ENCODE measurements around the gene PNMA6E. TPM values are rescaled to one million over a fixed set of nuclear protein-coding genes. Genes with fewer than 3 reads are reported as not detected.

Gene PNMA6E
- total RNA-seq, 1 donor, result not detected

DNA sequence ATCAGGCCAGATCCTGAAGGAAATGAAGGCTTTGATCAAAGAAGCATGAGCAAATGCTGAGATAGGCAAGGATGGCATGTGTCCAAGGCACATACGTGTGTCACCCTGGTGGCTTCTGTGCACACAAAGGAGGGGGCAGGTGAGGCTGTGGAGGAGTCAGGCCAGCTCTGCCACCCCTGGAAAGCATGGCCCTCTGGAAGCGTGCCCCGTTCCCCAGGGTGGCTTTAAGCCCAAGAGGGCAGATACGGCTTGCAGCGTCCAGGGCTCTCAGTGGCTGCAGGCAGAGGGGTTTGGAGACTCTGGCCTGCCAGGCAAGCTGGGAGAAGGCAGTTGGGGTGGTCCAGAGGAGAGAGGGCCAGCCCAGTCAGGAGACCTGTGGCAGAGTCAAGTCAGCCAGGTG, 25.6 kb downstream of the PNMA6E start:
- no peak overlapping the region for H2AFZ ChIP-seq (ENCODE audit: low read length)
- H3K9me3 ChIP-seq (ENCODE audit: low read depth, low read length), result no peaks in the 10 kb centered on the region
- H3K4me2 ChIP-seq (ENCODE audit: insufficient read depth, low read length), result no peak overlapping the region
- no peak overlapping the region for H3K4me3 ChIP-seq (ENCODE audit: insufficient read depth, low read length)
- H3K27ac ChIP-seq (ENCODE audit: low read depth, low read length), result no peak overlapping the region
- no peaks in the 10 kb centered on the region for H4K20me1 ChIP-seq (ENCODE audit: insufficient read depth, low read length)
- no peaks in the 10 kb centered on the region for H3K4me1 ChIP-seq (ENCODE audit: insufficient read depth, low read length)
- TF ChIP-seq, protein P1, sequence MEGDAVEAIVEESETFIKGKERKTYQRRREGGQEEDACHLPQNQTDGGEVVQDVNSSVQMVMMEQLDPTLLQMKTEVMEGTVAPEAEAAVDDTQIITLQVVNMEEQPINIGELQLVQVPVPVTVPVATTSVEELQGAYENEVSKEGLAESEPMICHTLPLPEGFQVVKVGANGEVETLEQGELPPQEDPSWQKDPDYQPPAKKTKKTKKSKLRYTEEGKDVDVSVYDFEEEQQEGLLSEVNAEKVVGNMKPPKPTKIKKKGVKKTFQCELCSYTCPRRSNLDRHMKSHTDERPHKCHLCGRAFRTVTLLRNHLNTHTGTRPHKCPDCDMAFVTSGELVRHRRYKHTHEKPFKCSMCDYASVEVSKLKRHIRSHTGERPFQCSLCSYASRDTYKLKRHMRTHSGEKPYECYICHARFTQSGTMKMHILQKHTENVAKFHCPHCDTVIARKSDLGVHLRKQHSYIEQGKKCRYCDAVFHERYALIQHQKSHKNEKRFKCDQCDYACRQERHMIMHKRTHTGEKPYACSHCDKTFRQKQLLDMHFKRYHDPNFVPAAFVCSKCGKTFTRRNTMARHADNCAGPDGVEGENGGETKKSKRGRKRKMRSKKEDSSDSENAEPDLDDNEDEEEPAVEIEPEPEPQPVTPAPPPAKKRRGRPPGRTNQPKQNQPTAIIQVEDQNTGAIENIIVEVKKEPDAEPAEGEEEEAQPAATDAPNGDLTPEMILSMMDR (IDR thresholded peaks at IDR 0.05; ENCODE audit: extremely low read depth, low read depth, low read length), result no peak
- no peaks in the 10 kb centered on the region for H3K79me2 ChIP-seq (ENCODE audit: insufficient read depth, low read length)
- DNase-seq (ENCODE audit: insufficient read length, low spot score, missing footprints), result peak; percentile 13
- peaks cover 7% of the 10 kb centered on the region for H3K27me3 ChIP-seq (ENCODE audit: insufficient read depth, low read length)
- H3K36me3 ChIP-seq (ENCODE audit: insufficient read depth, low read length), result no peaks in the 10 kb centered on the region

DNA sequence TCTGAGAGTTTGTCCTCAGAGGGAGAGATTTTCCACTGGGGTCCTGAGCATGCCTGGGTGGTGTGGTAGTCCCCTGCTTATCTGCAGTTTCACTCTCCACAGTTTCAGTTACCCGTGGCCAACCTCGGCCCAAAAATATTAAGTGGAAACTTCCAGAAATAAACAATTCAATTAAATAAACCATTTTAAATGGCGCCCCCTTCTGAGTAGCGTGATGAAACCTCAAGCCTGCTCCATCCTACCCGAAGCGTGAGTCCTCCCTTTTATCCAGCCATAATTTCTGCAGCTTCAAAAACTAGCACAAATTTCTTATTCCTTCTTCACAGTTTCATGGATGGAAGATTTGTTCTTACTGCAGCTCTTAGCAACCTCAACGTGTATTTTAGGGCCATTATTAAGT, 26.7 kb downstream of the PNMA6E start:
- no peaks in the 10 kb centered on the region for H3K79me2 ChIP-seq (ENCODE audit: insufficient read depth, low read length)
- DNase-seq (ENCODE audit: insufficient read length, low spot score, missing footprints), result peak; percentile 39
- H3K4me2 ChIP-seq (ENCODE audit: insufficient read depth, low read length), result no peak overlapping the region
- H3K4me3 ChIP-seq (ENCODE audit: insufficient read depth, low read length), result no peak overlapping the region
- H3K27ac ChIP-seq (ENCODE audit: low read depth, low read length), result no peak overlapping the region
- TF ChIP-seq, protein P1 (IDR thresholded peaks at IDR 0.05; ENCODE audit: extremely low read depth, low read depth, low read length), result peak; percentile 30
- H3K36me3 ChIP-seq (ENCODE audit: insufficient read depth, low read length), result no peaks in the 10 kb centered on the region
- H3K27me3 ChIP-seq (ENCODE audit: insufficient read depth, low read length), result peaks cover 7% of the 10 kb centered on the region
- no peaks in the 10 kb centered on the region for H4K20me1 ChIP-seq (ENCODE audit: insufficient read depth, low read length)
- no peak overlapping the region for H2AFZ ChIP-seq (ENCODE audit: low read length)
- no peaks in the 10 kb centered on the region for H3K4me1 ChIP-seq (ENCODE audit: insufficient read depth, low read length)
- H3K9me3 ChIP-seq (ENCODE audit: low read depth, low read length), result no peaks in the 10 kb centered on the region

DNA sequence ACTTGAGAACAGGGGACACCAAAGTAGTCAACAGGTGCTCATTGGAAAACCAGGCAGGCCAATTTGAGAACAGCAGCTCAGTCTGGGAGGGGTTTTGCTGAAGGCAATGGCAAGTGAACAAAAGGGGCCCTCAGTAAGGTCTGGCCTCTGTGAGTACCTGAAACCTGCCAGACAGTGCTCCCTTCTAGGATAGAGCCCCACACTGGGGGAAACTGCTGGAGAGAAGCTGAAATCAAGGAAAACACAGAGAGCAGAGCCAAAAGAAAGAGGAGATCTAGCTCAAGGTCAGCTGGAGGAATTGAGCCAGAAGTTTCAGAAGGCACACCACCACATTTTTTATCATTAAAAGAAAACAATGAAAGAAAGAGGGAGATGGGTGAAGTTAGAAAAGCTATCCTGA, 28.2 kb downstream of the PNMA6E start:
- Histone ChIP-seq H3K27me3 (ENCODE audit: insufficient read depth, low read length) (peaks cover 7% of the 10 kb centered on the region), H3K4me2 (ENCODE audit: insufficient read depth, low read length) (no peak overlapping the region), H4K20me1 (ENCODE audit: insufficient read depth, low read length) (no peaks in the 10 kb centered on the region), H3K9me3 (ENCODE audit: low read depth, low read length) (no peaks in the 10 kb centered on the region), H3K4me3 (ENCODE audit: insufficient read depth, low read length) (no peak overlapping the region), H3K79me2 (ENCODE audit: insufficient read depth, low read length) (no peaks in the 10 kb centered on the region), H3K36me3 (ENCODE audit: insufficient read depth, low read length) (no peaks in the 10 kb centered on the region), H3K27ac (ENCODE audit: low read depth, low read length) (no peak overlapping the region), H2AFZ (ENCODE audit: low read length) (no peak overlapping the region), H3K4me1 (ENCODE audit: insufficient read depth, low read length) (no peaks in the 10 kb centered on the region)
- TF ChIP-seq, protein P1 (IDR thresholded peaks at IDR 0.05; ENCODE audit: extremely low read depth, low read depth, low read length), result no peak
- DNase-seq (ENCODE audit: insufficient read length, low spot score, missing footprints), result peak; percentile 11

DNA sequence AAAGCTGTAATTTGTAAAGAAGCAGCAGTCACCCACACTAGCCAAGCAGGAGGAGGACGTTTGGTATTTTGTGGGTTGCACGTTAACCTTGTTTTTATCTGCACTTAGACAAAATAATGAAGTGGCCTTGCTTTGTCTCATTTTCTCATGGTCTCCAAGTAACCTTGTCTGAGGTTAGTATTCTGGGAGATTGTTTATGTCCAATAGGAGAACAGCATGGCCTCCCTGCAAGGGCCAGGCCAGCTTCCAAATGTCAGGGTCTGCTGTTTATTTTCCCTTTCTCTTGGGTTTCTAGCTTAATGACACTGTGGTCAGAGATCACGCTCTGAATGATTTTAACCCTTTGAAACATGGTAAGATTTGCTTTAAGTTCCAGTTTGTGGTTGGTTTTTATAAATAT, 29.9 kb downstream of the PNMA6E start:
- H3K4me2 ChIP-seq (ENCODE audit: insufficient read depth, low read length), result no peak overlapping the region
- H3K4me3 ChIP-seq (ENCODE audit: insufficient read depth, low read length), result no peak overlapping the region
- no peak for DNase-seq (ENCODE audit: insufficient read length, low spot score, missing footprints)
- H3K9me3 ChIP-seq (ENCODE audit: low read depth, low read length), result no peaks in the 10 kb centered on the region
- no peaks in the 10 kb centered on the region for H3K36me3 ChIP-seq (ENCODE audit: insufficient read depth, low read length)
- TF ChIP-seq, protein P1 (IDR thresholded peaks at IDR 0.05; ENCODE audit: extremely low read depth, low read depth, low read length), result no peak
- H4K20me1 ChIP-seq (ENCODE audit: insufficient read depth, low read length), result no peaks in the 10 kb centered on the region
- peaks cover 5% of the 10 kb centered on the region for H3K27me3 ChIP-seq (ENCODE audit: insufficient read depth, low read length)
- no peaks in the 10 kb centered on the region for H3K79me2 ChIP-seq (ENCODE audit: insufficient read depth, low read length)
- H2AFZ ChIP-seq (ENCODE audit: low read length), result peak overlapping the region; percentile 71
- H3K27ac ChIP-seq (ENCODE audit: low read depth, low read length), result no peak overlapping the region
- no peaks in the 10 kb centered on the region for H3K4me1 ChIP-seq (ENCODE audit: insufficient read depth, low read length)
